K562 (cell line): Measurements from ENCODE around the gene PPT1. TPM values are rescaled to one million over a fixed set of nuclear protein-coding genes. Genes with fewer than 3 reads are reported as not detected.

Experiments
- BCL6 ChIP-seq: fragments of 250-450 bp; sonication (Bioruptor Pico); IDR thresholded peaks from 2 replicates; pipeline ENCODE4 v1.4.0; 2020
- BCOR ChIP-seq: fragments of 450-650 bp; IDR thresholded peaks from 2 replicates; pipeline ENCODE4 v1.6.1; 2016
- BDP1 ChIP-seq: IDR thresholded peaks from 3 replicates; pipeline ENCODE4 v1.6.1; 2011; ENCODE audit not compliant: insufficient read length, insufficient read depth
- BRF1 ChIP-seq: IDR thresholded peaks from 3 replicates; pipeline ENCODE4 v1.6.1; 2011; ENCODE audit warnings: borderline replicate concordance, mild to moderate bottlenecking; ENCODE audit not compliant: insufficient read length; ENCODE audit errors: extremely low read depth
- CC2D1A ChIP-seq: fragments of 450-650 bp; IDR thresholded peaks from 2 replicates; pipeline ENCODE4 v1.6.1; 2017; ENCODE audit warnings: mild to moderate bottlenecking
- CHCHD3 ChIP-seq: fragments of 250-450 bp; sonication (Bioruptor Pico); IDR thresholded peaks from 2 replicates; pipeline ENCODE4 v2.1.2; 2022; ENCODE audit warnings: mild to moderate bottlenecking
- CHD2 ChIP-seq: IDR thresholded peaks from 2 replicates; pipeline ENCODE4 v1.6.1; 2011; ENCODE audit warnings: low read depth, low read length
- FOS ChIP-seq: IDR thresholded peaks from 3 replicates; pipeline ENCODE4 v1.6.1; 2011; ENCODE audit not compliant: insufficient read length; ENCODE audit errors: extremely low read depth
- FOSL1 ChIP-seq: fragments of 200-800 bp; sonication (Bioruptor generic); conservative IDR thresholded peaks from 2 replicates; pipeline ENCODE4 v1.6.1; 2016; ENCODE audit warnings: missing genetic modification characterization, missing compliant biosample characterization
- ILK ChIP-seq: fragments of 450-650 bp; IDR thresholded peaks from 2 replicates; pipeline ENCODE4 v1.6.1; 2016; ENCODE audit warnings: missing genetic modification characterization, low read depth, mild to moderate bottlenecking, missing compliant biosample characterization, moderate library complexity, borderline replicate concordance
- JUN ChIP-seq, 2 experiments: sonication (generic) in 1 of 2; formaldehyde crosslinking in 1 of 2; IDR thresholded peaks; 2 replicates each; pipeline versions ENCODE4 v1.6.1 to v1.8.0; 2012 to 2022; ENCODE audit warnings: borderline replicate concordance in 2 of 2, mild to moderate bottlenecking in 2 of 2, improper control_type of control experiment in 1 of 2, low read depth in 1 of 2, low read length in 1 of 2, missing genetic modification reagents in 1 of 2
- LEF1 ChIP-seq: fragments of 450-650 bp; IDR thresholded peaks from 2 replicates; pipeline ENCODE4 v1.6.1; 2016; ENCODE audit warnings: mild to moderate bottlenecking
- OTX1 ChIP-seq: fragments of 450-650 bp; formaldehyde crosslinking; IDR thresholded peaks from 2 replicates; pipeline ENCODE4 v1.4.0; 2022; ENCODE audit warnings: mild to moderate bottlenecking
- RBFOX2 ChIP-seq: fragments of 200-400 bp; formaldehyde crosslinking; IDR thresholded peaks from 2 replicates; pipeline ENCODE4 v1.6.1; 2017; ENCODE audit warnings: low read depth, mild to moderate bottlenecking, low read length, moderate library complexity
- RERE ChIP-seq: sonication (generic); formaldehyde crosslinking; IDR thresholded peaks from 2 replicates; pipeline ENCODE4 v1.8.0; 2023; ENCODE audit warnings: missing genetic modification reagents, mild to moderate bottlenecking, borderline replicate concordance
- SMARCC2 ChIP-seq: fragments of 450-650 bp; IDR thresholded peaks from 2 replicates; pipeline ENCODE4 v1.6.1; 2017; ENCODE audit warnings: antibody characterized with exemption, moderate library complexity, mild to moderate bottlenecking, low read depth
- SP2 ChIP-seq: IDR thresholded peaks from 2 replicates; pipeline ENCODE4 v1.6.1; 2011; ENCODE audit warnings: mild to moderate bottlenecking, low read depth, low read length, moderate library complexity; ENCODE audit not compliant: poor library complexity, severe bottlenecking; ENCODE audit errors: extremely low read depth
- TCF7 ChIP-seq: sonication (generic); IDR thresholded peaks from 2 replicates; pipeline ENCODE4 v1.6.1; 2016; ENCODE audit warnings: antibody characterized with exemption, borderline replicate concordance
- TEAD2 ChIP-seq: fragments of 450-650 bp; IDR thresholded peaks from 2 replicates; pipeline ENCODE4 v1.6.1; 2016; ENCODE audit warnings: missing genetic modification characterization, control low read depth, missing compliant biosample characterization
- TEAD4 ChIP-seq, 2 experiments: sonication (generic) in 1 of 2; formaldehyde crosslinking in 1 of 2; IDR thresholded peaks; 2 replicates each; pipeline versions ENCODE4 v1.6.1 to v1.8.0; 2012 to 2022; ENCODE audit warnings: borderline replicate concordance in 1 of 2, inconsistent platforms in 1 of 2, low read length in 1 of 2, mild to moderate bottlenecking in 1 of 2, missing genetic modification reagents in 1 of 2
- TSC22D4 ChIP-seq: fragments of 450-650 bp; IDR thresholded peaks from 2 replicates; pipeline ENCODE4 v1.6.1; 2016; ENCODE audit warnings: missing genetic modification characterization, missing biosample characterization, control low read depth
- YBX1 ChIP-seq: fragments of 450-650 bp; IDR thresholded peaks from 2 replicates; pipeline ENCODE4 v1.7.1; 2016; ENCODE audit warnings: mild to moderate bottlenecking
- ZNF124 ChIP-seq: sonication (generic); formaldehyde crosslinking; IDR thresholded peaks from 2 replicates; pipeline ENCODE4 v1.8.1; 2022; ENCODE audit warnings: missing genetic modification reagents
- ZNF212 ChIP-seq: fragments of 450-650 bp; formaldehyde crosslinking; IDR thresholded peaks from 2 replicates; pipeline ENCODE4 v1.4.0; 2020; ENCODE audit warnings: mild to moderate bottlenecking
- ZNF316 ChIP-seq: fragments of 450-650 bp; IDR thresholded peaks from 2 replicates; pipeline ENCODE4 v1.6.1; 2016
- ZNF717 ChIP-seq: fragments of 250-450 bp; sonication (Bioruptor Pico); IDR thresholded peaks from 2 replicates; pipeline ENCODE4 v1.5.0; 2021
- ZSCAN29 ChIP-seq: fragments of 450-650 bp; IDR thresholded peaks from 2 replicates; pipeline ENCODE4 v1.6.1; 2017
- polyA plus RNA-seq, 8 experiments: library from polyadenylated mRNA; depleted of rRNA in 4 of 8; stranded (reverse) in 5 of 8; unstranded in 3 of 8; fragments of >200 nt; fragmentation: Nextera tagmentation in 2 of 8; fragmentation: Illumina TruSeq in 1 of 8; extraction: Ambion mirVana in 2 of 8; extraction: Trizol in 1 of 8; gene quantifications; 2 replicates each; pipeline versions ENCODE4 v1.2.1 to v1.2.3, GENCODE V29; 2011 to 2014; ENCODE audit warnings: inconsistent platforms in 1 of 8, missing spikeins in 1 of 8
- total RNA-seq, 7 experiments: library from RNA; depleted of rRNA in 6 of 7; stranded (reverse); fragments of >200 nt in 6 of 7; fragmentation: Illumina TruSeq in 2 of 7; extraction: Trizol in 2 of 7; gene quantifications; 2 replicates each; pipeline versions ENCODE4 v1.2.1 to v1.2.3, GENCODE V29; 2011 to 2021; ENCODE audit warnings: low replicate concordance in 1 of 7

PPT1 gene
- total and polyA plus RNA-seq, 9 of the 15 experiments (the other 6 are each of a cell fraction or from before 2014, with no cell fraction given): 72.2 to 285 (median 143) TPM

GRCh38 chr1:40057310-40058030 is 39.6 kb downstream of the PPT1 start (continued):
- TF ChIP-seq SP2 (no peak), ZNF124 (CRISPR knock-in tag) (no peak), FOS (no peak), YBX1 (no peak), FOSL1 (tag) (peak; percentile 91), SMARCC2 (peak; percentile 99), TEAD4 (IDR thresholded peaks at IDR 0.05; ENCODE audit: low read length) (peak; percentile 98), TEAD4 (CRISPR knock-in tag; IDR thresholded peaks at IDR 0.05; ENCODE audit: borderline replicate concordance) (no peak), ILK (tag) (no peak), OTX1 (peak; percentile 85; the same call in 1 of the 2 replicates), RERE (no peak), CC2D1A (peak; percentile 79), ZNF212 (0 out of 2 replicates have a peak, but pooled peaks have one; percentile 41), LEF1 (peak; percentile 96), ZSCAN29 (no peak), BCL6 (0 out of 2 replicates have a peak, but pooled peaks have one; percentile 55), BDP1 (no peak), BCOR (peak; percentile 89), ZNF717 (CRISPR knock-in tag) (no peak), TEAD2 (tag) (no peak; the same call in 1 of the 2 replicates), BRF1 (no peak), TSC22D4 (no peak), CHD2 (no peak), RBFOX2 (peak; percentile 41; the same call in 1 of the 2 replicates), JUN (IDR thresholded peaks at IDR 0.05; ENCODE audit: borderline replicate concordance, low read depth, low read length) (peak; percentile 88), JUN (CRISPR knock-in tag; IDR thresholded peaks at IDR 0.05; ENCODE audit: borderline replicate concordance) (peak; percentile 93), CHCHD3 (no peak), TCF7 (no peak), ZNF316 (no peak)
